Stimulated activated CD4-positive, alpha-beta T cell treated with anti-CD3 and anti-CD28 coated beads, Interleukin-1b, Interleukin-23, amount 100 ng/mL, for 24 hours (primary cell): ENCODE measurements around the gene CYP19A1.

Source experiments
- DNase-seq, 4 experiments: peaks; one replicate each; pipeline ENCODE4 v3.0.0-alpha.2; 2020; ENCODE audit warnings: low read depth in 4 of 4, low spot score in 1 of 4

The CYP19A1 gene

GRCh38 chr15:51359981-51360380, 21.6 kb upstream of the CYP19A1 start:
- no peak for DNase-seq

- DNase-seq: no peak
These were observed 18.6 kb upstream of the CYP19A1 start for GRCh38 chr15:51356983-51357382.

- no peak for DNase-seq
These were observed 17.8 kb upstream of the CYP19A1 start for GRCh38 chr15:51356147-51356546.

- DNase-seq: no peak
These were observed 16.7 kb upstream of the CYP19A1 start for GRCh38 chr15:51355096-51355495.

- DNase-seq: no peak
These were observed 15.6 kb upstream of the CYP19A1 start for GRCh38 chr15:51353976-51354375.

GRCh38 chr15:51350723-51351122, 12.3 kb upstream of the CYP19A1 start:
- no peak for DNase-seq

- no peak for DNase-seq
These were observed 10.9 kb upstream of the CYP19A1 start for GRCh38 chr15:51349156-51349844.

GRCh38 chr15:51348688-51349087, 10.3 kb upstream of the CYP19A1 start:
- DNase-seq: no peak

- DNase-seq: no peak
These were observed 7.7 kb upstream of the CYP19A1 start for GRCh38 chr15:51346136-51346535.

GRCh38 chr15:51343466-51343865, 5.1 kb upstream of the CYP19A1 start:
- DNase-seq: no peak

- no peak for DNase-seq
These were observed 4.0 kb upstream of the CYP19A1 start for GRCh38 chr15:51342227-51342999.

- DNase-seq: no peak
These were observed 3.2 kb upstream of the CYP19A1 start, which contains the start of gene GLDN for GRCh38 chr15:51341366-51342226. Gene GLDN (plus strand): TSS chr15:51341655. CDS start chr15:51341685, 30 bp downstream.

GRCh38 chr15:51335538-51336410, 2.6 kb downstream of the CYP19A1 start:
- no peak for DNase-seq

- no peak for DNase-seq
These were observed 3.3 kb downstream of the CYP19A1 start for GRCh38 chr15:51335087-51335486.

- DNase-seq: no peak
These were observed 4.4 kb downstream of the CYP19A1 start for GRCh38 chr15:51334011-51334451.

- no peak for DNase-seq
These were observed 4.8 kb downstream of the CYP19A1 start for GRCh38 chr15:51333571-51333970.

- no peak for DNase-seq
These were observed 5.9 kb downstream of the CYP19A1 start for GRCh38 chr15:51332206-51333147.

GRCh38 chr15:51331141-51331540, 7.3 kb downstream of the CYP19A1 start:
- DNase-seq: no peak

GRCh38 chr15:51328926-51329325, 9.5 kb downstream of the CYP19A1 start:
- no peak for DNase-seq
